ENCODE data around the gene FBXO17.

GRCh38 chr19:38933544-38933943 is 42.0 kb downstream of the FBXO17 start:
- TF ChIP-seq EZH2 (IDR thresholded peaks at IDR 0.05; ENCODE audit: borderline replicate concordance, low read depth, low read length, severe bottlenecking) (no peak), POLR2AphosphoS5 (IDR thresholded peaks at IDR 0.05; ENCODE audit: insufficient read depth, low read depth, low read length) (no peak), CTCF (IDR thresholded peaks at IDR 0.05; ENCODE audit: extremely low read depth in 1 of 2, insufficient read depth in 1 of 2, low read depth in 1 of 2, low read length in 2 of 2) (no peak), POLR2A (IDR thresholded peaks at IDR 0.05; ENCODE audit: low read depth, low read length) (no peak)

Measured in endothelial cell of umbilical vein (primary cell).